H9 (cell line): ENCODE measurements around the gene PTPRC. TPM values are rescaled to one million over a fixed set of nuclear protein-coding genes. Genes with fewer than 3 reads are reported as not detected.

Experiments
- DNase-seq: peaks from one replicate; pipeline ENCODE4 v3.0.0-alpha.2; 2017
- H2AFZ ChIP-seq: one replicate; pipeline ENCODE4 v1.6.1; 2013; ENCODE audit warnings: mild to moderate bottlenecking, low read length, control low read depth, moderate library complexity
- H2AK5ac ChIP-seq: 2 replicates; pipeline ENCODE4 v1.6.1; 2013; ENCODE audit warnings: low read length, control low read depth, mixed read lengths; ENCODE audit not compliant: insufficient read length
- H2BK120ac ChIP-seq: one replicate; pipeline ENCODE4 v1.6.1; 2013; ENCODE audit warnings: low read depth, mild to moderate bottlenecking, low read length, control low read depth, inconsistent platforms; ENCODE audit not compliant: poor library complexity, severe bottlenecking
- H2BK12ac ChIP-seq: 2 replicates; pipeline ENCODE4 v1.6.1; 2013; ENCODE audit warnings: low read length, control low read depth, mixed read lengths, low read depth; ENCODE audit not compliant: insufficient read length
- H2BK15ac ChIP-seq: 2 replicates; pipeline ENCODE4 v1.6.1; 2013; ENCODE audit warnings: low read depth, low read length, control low read depth
- H2BK20ac ChIP-seq: one replicate; pipeline ENCODE4 v1.6.1; 2013; ENCODE audit warnings: low read depth, mild to moderate bottlenecking, low read length, control low read depth, inconsistent platforms; ENCODE audit not compliant: poor library complexity, severe bottlenecking
- H2BK5ac ChIP-seq: 2 replicates; pipeline ENCODE4 v1.6.1; 2013; ENCODE audit warnings: low read length, control low read depth, mixed read lengths; ENCODE audit not compliant: insufficient read length
- H3K14ac ChIP-seq: 2 replicates; pipeline ENCODE4 v1.6.1; 2013; ENCODE audit warnings: low read length, control low read depth; ENCODE audit not compliant: insufficient read depth
- H3K18ac ChIP-seq: 2 replicates; pipeline ENCODE4 v1.6.1; 2013; ENCODE audit warnings: low read depth, mild to moderate bottlenecking, mixed read lengths, low read length, control low read depth; ENCODE audit not compliant: insufficient read length
- H3K23ac ChIP-seq: 2 replicates; pipeline ENCODE4 v1.6.1; 2013; ENCODE audit warnings: low read length, control low read depth, mixed read lengths, low read depth; ENCODE audit not compliant: insufficient read length
- H3K23me2 ChIP-seq: 2 replicates; pipeline ENCODE4 v1.6.1; 2013; ENCODE audit warnings: low read depth, mild to moderate bottlenecking, mixed read lengths, low read length, control low read depth; ENCODE audit not compliant: insufficient read length, poor library complexity, severe bottlenecking
- H3K27ac ChIP-seq: 2 replicates; pipeline ENCODE4 v1.5.1; 2013; ENCODE audit warnings: low read length, control low read depth, mixed read lengths, low read depth; ENCODE audit not compliant: insufficient read length
- H3K27me3 ChIP-seq: 2 replicates; pipeline ENCODE4 v1.6.1; 2013; ENCODE audit warnings: low read length, control low read depth, inconsistent platforms; ENCODE audit not compliant: insufficient read depth
- H3K4ac ChIP-seq: 2 replicates; pipeline ENCODE4 v1.6.1; 2013; ENCODE audit warnings: low read depth, mild to moderate bottlenecking, control low read depth, inconsistent platforms, low read length, moderate library complexity
- H3K4me1 ChIP-seq: 2 replicates; pipeline ENCODE4 v1.6.1; 2013; ENCODE audit warnings: low read length, control low read depth, inconsistent platforms; ENCODE audit not compliant: insufficient read depth
- H3K4me2 ChIP-seq: 2 replicates; pipeline ENCODE4 v1.6.1; 2013; ENCODE audit warnings: low read length, control low read depth, mixed read lengths; ENCODE audit not compliant: insufficient read length, insufficient read depth
- H3K56ac ChIP-seq: 2 replicates; pipeline ENCODE4 v1.6.1; 2013; ENCODE audit warnings: low read depth, mild to moderate bottlenecking, mixed read lengths, low read length, control low read depth; ENCODE audit not compliant: insufficient read length
- H3K79me1 ChIP-seq: 2 replicates; pipeline ENCODE4 v1.6.1; 2013; ENCODE audit warnings: low read depth, mild to moderate bottlenecking, moderate library complexity, low read length, control low read depth, inconsistent platforms; ENCODE audit not compliant: insufficient read depth, poor library complexity, severe bottlenecking
- H3K79me2 ChIP-seq: 2 replicates; pipeline ENCODE4 v1.6.1; 2013; ENCODE audit warnings: low read length, control low read depth, inconsistent platforms; ENCODE audit not compliant: insufficient read depth
- H3K9ac ChIP-seq: 2 replicates; pipeline ENCODE4 v1.6.1; 2013; ENCODE audit warnings: low read length, control low read depth, mixed read lengths; ENCODE audit not compliant: insufficient read length; ENCODE audit errors: extremely low read depth
- H3K9me3 ChIP-seq: one replicate; pipeline ENCODE4 v1.6.1; 2013; ENCODE audit warnings: low read depth, low read length, inconsistent platforms; ENCODE audit not compliant: control insufficient read depth
- H3T11ph ChIP-seq: one replicate; pipeline ENCODE4 v1.6.1; 2013; ENCODE audit warnings: mild to moderate bottlenecking, low read length, control low read depth, inconsistent platforms
- H4K20me1 ChIP-seq: one replicate; pipeline ENCODE4 v1.6.1; 2013; ENCODE audit not compliant: control insufficient read depth, insufficient read length, insufficient read depth
- H4K5ac ChIP-seq: 2 replicates; pipeline ENCODE4 v1.6.1; 2013; ENCODE audit warnings: low read depth, mild to moderate bottlenecking, mixed read lengths, low read length, control low read depth; ENCODE audit not compliant: insufficient read length
- H4K8ac ChIP-seq: replicated peaks from 2 replicates; pipeline ENCODE4 v1.6.1; 2013; ENCODE audit warnings: low read length, control low read depth, mixed read lengths, low read depth; ENCODE audit not compliant: insufficient read length
- H4K91ac ChIP-seq: 2 replicates; pipeline ENCODE4 v1.6.1; 2013; ENCODE audit warnings: low read depth, mild to moderate bottlenecking, moderate library complexity, mixed read lengths, low read length, control low read depth; ENCODE audit not compliant: insufficient read length
- H3K27ac Mint-ChIP-seq, 3 experiments: 2 replicates in 2 of 3; 3 replicates in 1 of 3; pipeline ENCODE4 v1.8.0; 2020 to 2021; ENCODE audit warnings: mixed read lengths in 3 of 3, mild to moderate bottlenecking in 1 of 3, moderate library complexity in 1 of 3
- H3K27me3 Mint-ChIP-seq: 2 replicates; pipeline ENCODE4 v1.8.0; 2021; ENCODE audit warnings: low read depth, mild to moderate bottlenecking, moderate library complexity, mixed read lengths
- H3K36me3 Mint-ChIP-seq, 3 experiments: 2 replicates in 2 of 3; 3 replicates in 1 of 3; pipeline ENCODE4 v1.8.0; 2020 to 2021; ENCODE audit warnings: low read depth in 3 of 3, mixed read lengths in 3 of 3; ENCODE audit not compliant: insufficient read depth in 1 of 3
- H3K4me1 Mint-ChIP-seq, 2 experiments: 2 replicates each; pipeline ENCODE4 v1.8.0; 2020; ENCODE audit warnings: mixed read lengths in 2 of 2
- H3K4me3 Mint-ChIP-seq, 2 experiments: 2 replicates in 1 of 2; 3 replicates in 1 of 2; pipeline ENCODE4 v1.8.0; 2020 to 2021; ENCODE audit warnings: mild to moderate bottlenecking in 2 of 2, mixed read lengths in 2 of 2, moderate library complexity in 1 of 2
- H3K9me3 Mint-ChIP-seq, 2 experiments: 2 replicates in 1 of 2; 3 replicates in 1 of 2; pipeline ENCODE4 v1.8.0; 2020; ENCODE audit warnings: mild to moderate bottlenecking in 2 of 2, mixed read lengths in 2 of 2, moderate library complexity in 1 of 2
- CTCF ChIP-seq: fragments of 200-600 bp; sonication (generic); conservative IDR thresholded peaks from 3 replicates; pipeline ENCODE4 v1.8.0; 2021; ENCODE audit warnings: antibody characterized with exemption, mild to moderate bottlenecking
- total RNA-seq: library from RNA; stranded (reverse); gene quantifications from 2 replicates; pipeline ENCODE4 v1.2.1, GENCODE V29; 2021

PTPRC gene
- total RNA-seq, 1 experiment from 2014 or later, result not detected

DNA sequence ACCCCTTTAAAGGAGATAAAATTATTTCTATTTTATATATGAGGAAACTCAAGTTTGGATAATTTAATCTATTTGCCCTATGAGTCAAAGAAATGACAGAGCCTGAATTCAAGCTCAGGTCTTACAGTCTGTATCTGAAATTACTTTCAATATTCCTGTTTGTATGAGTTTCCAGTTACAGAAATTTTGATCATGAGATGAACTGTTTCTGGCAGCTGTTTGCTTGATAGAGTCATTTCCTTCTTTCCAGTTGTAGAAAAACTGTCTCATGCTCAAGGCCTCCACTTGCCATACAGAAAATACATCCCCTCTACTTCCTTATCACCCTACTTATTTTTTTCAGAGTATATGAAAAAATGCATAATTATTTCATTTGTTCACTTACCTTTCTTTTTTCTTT lies 87.6 kb downstream of the PTPRC start:
- Mint-ChIP-seq H3K4me3 (no peak overlapping the region), H3K9me3 (peaks cover 0 to 3% of the 10 kb centered on the region in 2 experiments; a peak in 2 of 5 replicates), H3K36me3 (no peaks in the 10 kb centered on the region), H3K27me3 (no peaks in the 10 kb centered on the region), H3K4me1 (peaks cover 12 to 14% of the 10 kb centered on the region in 2 experiments), H3K27ac (no peak overlapping the region)
- H2BK20ac ChIP-seq, result no peak overlapping the region
- H3K9ac ChIP-seq, result no peak overlapping the region
- no peak overlapping the region for H3K18ac ChIP-seq
- no peak overlapping the region for H4K5ac ChIP-seq
- no peak for TF ChIP-seq CTCF
- no peak overlapping the region for H2AFZ ChIP-seq
- no peaks in the 10 kb centered on the region for H3K79me2 ChIP-seq
- H3K56ac ChIP-seq, result no peak overlapping the region
- H3K79me1 ChIP-seq, result no peaks in the 10 kb centered on the region
- H2BK120ac ChIP-seq, result no peak overlapping the region
- no peak overlapping the region for H4K91ac ChIP-seq
- no peak for DNase-seq
- H2BK5ac ChIP-seq, result no peak overlapping the region
- H3T11ph ChIP-seq, result no peak overlapping the region
- no peak overlapping the region for H4K8ac ChIP-seq
- H3K23ac ChIP-seq, result no peak overlapping the region
- H2BK12ac ChIP-seq, result no peak overlapping the region
- H2BK15ac ChIP-seq, result no peak overlapping the region
- no peaks in the 10 kb centered on the region for H4K20me1 ChIP-seq
- no peak overlapping the region for H3K4ac ChIP-seq
- no peaks in the 10 kb centered on the region for H3K23me2 ChIP-seq
- H3K14ac ChIP-seq, result no peak overlapping the region
- H3K4me2 ChIP-seq, result no peak overlapping the region
- H3K9me3 ChIP-seq, result no peaks in the 10 kb centered on the region
- H3K27ac ChIP-seq, result no peak overlapping the region
- H2AK5ac ChIP-seq, result no peak overlapping the region
- H3K27me3 ChIP-seq, result no peaks in the 10 kb centered on the region
- no peaks in the 10 kb centered on the region; the same call in 1 of the 2 replicates for H3K4me1 ChIP-seq
